ENCODE data around the gene ARL6.

DNA sequence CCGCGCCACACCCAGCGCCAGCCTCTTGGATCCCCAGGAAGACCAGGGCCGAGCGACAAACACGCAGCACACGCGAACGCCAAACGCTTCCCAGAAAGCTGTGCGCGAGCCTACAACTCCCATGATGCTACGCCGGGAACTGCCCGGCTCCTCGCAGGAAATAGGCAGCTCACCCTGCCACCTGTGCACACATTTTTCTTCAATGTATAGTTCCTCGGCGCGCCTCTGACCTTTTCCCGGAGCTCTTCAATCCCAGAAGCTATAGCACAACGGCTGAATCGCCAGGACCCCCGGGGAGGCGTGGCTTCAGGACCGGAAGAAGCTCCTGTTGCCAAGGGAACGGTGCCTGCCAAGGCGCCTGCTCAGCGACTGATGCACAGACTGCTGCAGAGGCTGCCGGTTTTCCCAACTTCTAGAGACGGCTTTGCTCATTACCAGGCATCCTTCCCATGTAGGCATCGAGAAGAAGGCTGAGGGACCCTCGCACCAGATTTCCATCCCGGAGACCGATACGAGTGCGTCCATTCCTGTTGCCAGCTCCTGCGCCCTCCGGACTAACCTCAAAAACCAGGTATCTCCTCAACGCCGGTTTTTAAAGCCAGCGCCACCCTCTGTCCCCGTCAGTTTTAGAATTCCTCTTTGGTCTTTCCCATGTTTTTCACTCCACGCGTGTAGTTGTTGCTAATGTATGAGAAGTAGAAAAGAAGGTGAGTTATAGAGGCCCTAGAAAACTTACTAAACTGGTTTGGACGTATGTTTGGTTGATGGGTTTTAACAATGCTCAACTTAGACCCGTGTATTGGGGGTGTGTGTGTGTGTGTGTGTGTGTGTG, at the start of gene ARL6:
- TF ChIP-seq TCF4 (CRISPR knock-in tag; IDR thresholded peaks at IDR 0.05; ENCODE audit: borderline replicate concordance) (no peak), ISL1 (CRISPR knock-in tag; IDR thresholded peaks at IDR 0.05) (no peak), TOX (CRISPR knock-in tag; IDR thresholded peaks at IDR 0.05; ENCODE audit: borderline replicate concordance) (no peak)
- TF ChIP-seq, protein P1, sequence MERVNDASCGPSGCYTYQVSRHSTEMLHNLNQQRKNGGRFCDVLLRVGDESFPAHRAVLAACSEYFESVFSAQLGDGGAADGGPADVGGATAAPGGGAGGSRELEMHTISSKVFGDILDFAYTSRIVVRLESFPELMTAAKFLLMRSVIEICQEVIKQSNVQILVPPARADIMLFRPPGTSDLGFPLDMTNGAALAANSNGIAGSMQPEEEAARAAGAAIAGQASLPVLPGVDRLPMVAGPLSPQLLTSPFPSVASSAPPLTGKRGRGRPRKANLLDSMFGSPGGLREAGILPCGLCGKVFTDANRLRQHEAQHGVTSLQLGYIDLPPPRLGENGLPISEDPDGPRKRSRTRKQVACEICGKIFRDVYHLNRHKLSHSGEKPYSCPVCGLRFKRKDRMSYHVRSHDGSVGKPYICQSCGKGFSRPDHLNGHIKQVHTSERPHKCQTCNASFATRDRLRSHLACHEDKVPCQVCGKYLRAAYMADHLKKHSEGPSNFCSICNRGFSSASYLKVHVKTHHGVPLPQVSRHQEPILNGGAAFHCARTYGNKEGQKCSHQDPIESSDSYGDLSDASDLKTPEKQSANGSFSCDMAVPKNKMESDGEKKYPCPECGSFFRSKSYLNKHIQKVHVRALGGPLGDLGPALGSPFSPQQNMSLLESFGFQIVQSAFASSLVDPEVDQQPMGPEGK (CRISPR knock-in tag; IDR thresholded peaks at IDR 0.05; ENCODE audit: borderline replicate concordance): no peak
- TF ChIP-seq, protein P2, sequence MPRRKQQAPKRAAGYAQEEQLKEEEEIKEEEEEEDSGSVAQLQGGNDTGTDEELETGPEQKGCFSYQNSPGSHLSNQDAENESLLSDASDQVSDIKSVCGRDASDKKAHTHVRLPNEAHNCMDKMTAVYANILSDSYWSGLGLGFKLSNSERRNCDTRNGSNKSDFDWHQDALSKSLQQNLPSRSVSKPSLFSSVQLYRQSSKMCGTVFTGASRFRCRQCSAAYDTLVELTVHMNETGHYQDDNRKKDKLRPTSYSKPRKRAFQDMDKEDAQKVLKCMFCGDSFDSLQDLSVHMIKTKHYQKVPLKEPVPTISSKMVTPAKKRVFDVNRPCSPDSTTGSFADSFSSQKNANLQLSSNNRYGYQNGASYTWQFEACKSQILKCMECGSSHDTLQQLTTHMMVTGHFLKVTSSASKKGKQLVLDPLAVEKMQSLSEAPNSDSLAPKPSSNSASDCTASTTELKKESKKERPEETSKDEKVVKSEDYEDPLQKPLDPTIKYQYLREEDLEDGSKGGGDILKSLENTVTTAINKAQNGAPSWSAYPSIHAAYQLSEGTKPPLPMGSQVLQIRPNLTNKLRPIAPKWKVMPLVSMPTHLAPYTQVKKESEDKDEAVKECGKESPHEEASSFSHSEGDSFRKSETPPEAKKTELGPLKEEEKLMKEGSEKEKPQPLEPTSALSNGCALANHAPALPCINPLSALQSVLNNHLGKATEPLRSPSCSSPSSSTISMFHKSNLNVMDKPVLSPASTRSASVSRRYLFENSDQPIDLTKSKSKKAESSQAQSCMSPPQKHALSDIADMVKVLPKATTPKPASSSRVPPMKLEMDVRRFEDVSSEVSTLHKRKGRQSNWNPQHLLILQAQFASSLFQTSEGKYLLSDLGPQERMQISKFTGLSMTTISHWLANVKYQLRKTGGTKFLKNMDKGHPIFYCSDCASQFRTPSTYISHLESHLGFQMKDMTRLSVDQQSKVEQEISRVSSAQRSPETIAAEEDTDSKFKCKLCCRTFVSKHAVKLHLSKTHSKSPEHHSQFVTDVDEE (CRISPR knock-in tag; IDR thresholded peaks at IDR 0.05): no peak
- TF ChIP-seq, protein P3, sequence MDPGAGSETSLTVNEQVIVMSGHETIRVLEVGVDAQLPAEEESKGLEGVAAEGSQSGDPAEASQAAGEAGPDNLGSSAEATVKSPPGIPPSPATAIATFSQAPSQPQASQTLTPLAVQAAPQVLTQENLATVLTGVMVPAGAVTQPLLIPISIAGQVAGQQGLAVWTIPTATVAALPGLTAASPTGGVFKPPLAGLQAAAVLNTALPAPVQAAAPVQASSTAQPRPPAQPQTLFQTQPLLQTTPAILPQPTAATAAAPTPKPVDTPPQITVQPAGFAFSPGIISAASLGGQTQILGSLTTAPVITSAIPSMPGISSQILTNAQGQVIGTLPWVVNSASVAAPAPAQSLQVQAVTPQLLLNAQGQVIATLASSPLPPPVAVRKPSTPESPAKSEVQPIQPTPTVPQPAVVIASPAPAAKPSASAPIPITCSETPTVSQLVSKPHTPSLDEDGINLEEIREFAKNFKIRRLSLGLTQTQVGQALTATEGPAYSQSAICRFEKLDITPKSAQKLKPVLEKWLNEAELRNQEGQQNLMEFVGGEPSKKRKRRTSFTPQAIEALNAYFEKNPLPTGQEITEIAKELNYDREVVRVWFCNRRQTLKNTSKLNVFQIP (CRISPR knock-in tag; IDR thresholded peaks at IDR 0.05; ENCODE audit: borderline replicate concordance, low read depth): no peak
